Motor neuron (in vitro differentiated cells): ENCODE results near the gene GPC1. TPM values are rescaled to one million over a fixed set of nuclear protein-coding genes. Genes with fewer than 3 reads are reported as not detected.

Source experiments
- ATAC-seq, 8 experiments: fragments of 200-7000 bp; cut with Tn5 transposase; replicated peaks in 6 of 8; 2 replicates each; pipeline ENCODE4 v1.8.0; 2021; ENCODE audit warnings: mild to moderate bottlenecking in 8 of 8, moderate library complexity in 8 of 8
- H3K27ac ChIP-seq, 2 donors: fragments of 250-450 bp; sonication (Bioruptor Pico); 2 replicates each; pipeline ENCODE4 v1.9.0; 2021; ENCODE audit warnings: antibody characterized with exemption in 2 of 2, mild to moderate bottlenecking in 2 of 2, moderate library complexity in 1 of 2
- H3K4me1 ChIP-seq, 2 donors: fragments of 250-450 bp; sonication (Bioruptor Pico); replicated peaks in 1 of 2; 2 replicates each; pipeline ENCODE4 v1.6.1; 2021; ENCODE audit warnings: antibody characterized with exemption in 2 of 2, mild to moderate bottlenecking in 2 of 2, moderate library complexity in 1 of 2
- H3K4me3 ChIP-seq, 5 donors: fragments of 250-450 bp; sonication (Bioruptor Pico); 2 replicates each; pipeline ENCODE4 v1.9.0; 2021; ENCODE audit warnings: antibody characterized with exemption in 5 of 5, mild to moderate bottlenecking in 5 of 5, moderate library complexity in 4 of 5
- WGBS, 10 experiments: fragments of 450-650 bp; shearing (Covaris generic); methylation state at CpG; one replicate each; pipeline ENCODE4 v1.0.0; 2022; 5-methylcytosine and 5-hydroxymethylcytosine counted together
- in situ Hi-C, 9 experiments: fragments of 400-800 bp; cut with MboI; loops; one replicate each; pipeline ENCODE4 v1.15.0; 2021; ENCODE audit warnings: low sequenced_read_pairs in 9 of 9, low pct_unique_long_range_greater_than_20kb in 2 of 9; ENCODE audit not compliant: unreplicated experiment in 9 of 9
- total RNA-seq, 8 experiments: library from RNA; unstranded; fragments of 300-600 nt; gene quantifications; 2 replicates each; pipeline versions ENCODE4 v1.2.3 to v1.2.4, GENCODE V29; 2022

The GPC1 gene
- total RNA-seq, 8 experiments from 2014 or later = 3.8 to 44.1 (median 18.0) TPM

DNA sequence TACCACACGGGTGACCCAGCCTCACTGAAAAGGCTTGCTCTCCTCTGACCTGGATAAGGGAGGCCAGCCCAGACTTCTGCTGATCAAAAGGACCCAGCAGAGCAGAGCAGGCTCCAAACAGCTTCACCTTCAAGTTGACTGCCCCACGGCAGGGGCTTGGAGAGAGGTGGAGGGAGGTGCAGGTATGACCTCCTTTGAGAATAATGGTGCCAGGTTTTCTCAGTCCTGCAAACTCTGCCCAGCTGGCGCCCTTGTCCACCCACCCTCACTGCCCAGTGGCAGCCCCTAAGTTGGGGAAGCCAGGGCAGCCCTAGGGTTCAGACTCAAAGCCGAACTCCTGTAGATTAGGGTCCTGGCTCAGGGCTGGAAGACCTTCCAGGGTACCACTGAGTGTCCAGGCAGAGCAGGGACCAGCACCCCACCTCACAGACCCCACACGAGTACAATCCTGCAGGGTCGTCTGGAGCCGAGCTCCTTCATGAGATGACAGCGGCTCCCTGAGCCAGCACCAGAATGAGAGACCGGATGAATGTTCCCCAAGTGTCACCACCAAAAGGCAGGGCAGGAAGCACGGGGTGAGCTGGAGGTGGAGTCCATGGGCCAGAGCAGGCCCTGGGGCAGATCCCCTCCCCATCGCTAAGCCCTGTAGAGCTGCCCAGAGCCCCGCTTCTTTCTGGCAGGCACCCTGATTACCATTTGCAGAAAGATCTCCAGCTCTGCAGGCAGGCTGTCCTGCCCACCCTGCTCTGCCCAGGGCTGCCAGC lies 3.6 kb upstream of the GPC1 start:
- 0 to 80% (median 55%) methylated on average over 1 to 3 of the region's 12 CpGs; no CpG with 5 or more reads in 2 of the 10 experiments for WGBS, 10 experiments
- in situ Hi-C loops = loop anchor here (10.0 to 25.0 kb wide), 4 partner anchors 195 to 370 kb away; partner anchors contain the start of gene OR6B3 (in 3 of the 9)

DNA sequence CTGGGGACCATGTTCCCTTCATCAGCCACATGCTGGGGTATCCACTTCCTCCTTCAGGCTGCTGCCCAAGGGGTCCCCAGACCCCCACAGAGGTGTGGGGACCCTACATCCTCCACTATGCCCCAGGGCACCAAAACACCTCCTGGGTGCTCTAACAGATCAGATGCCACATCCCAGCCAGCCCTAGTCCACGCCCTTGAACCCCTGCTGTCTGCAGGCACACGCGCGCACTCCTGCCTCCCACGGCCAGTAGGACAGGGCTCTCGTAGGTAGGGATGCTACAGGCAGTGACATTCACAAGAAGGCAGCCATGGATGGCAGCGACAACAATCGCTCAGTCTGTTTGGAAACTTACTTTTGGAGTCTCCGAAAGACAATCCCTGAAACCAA lies 3.0 kb upstream of the GPC1 start:
- no peak for ATAC-seq
- in situ Hi-C loops = loop anchor here (10.0 to 25.0 kb wide), 4 partner anchors 195 to 370 kb away; partner anchors contain the start of gene OR6B3 (in 3 of the 9)

More for the DNA sequence above, 3.6 kb upstream of the GPC1 start:
- Histone ChIP-seq H3K4me1 (peaks cover 4 to 7% of the 10 kb centered on the region in 2 donors), H3K27ac (no peak overlapping the region), H3K4me3 (no peak overlapping the region)
- ATAC-seq = no peak

DNA sequence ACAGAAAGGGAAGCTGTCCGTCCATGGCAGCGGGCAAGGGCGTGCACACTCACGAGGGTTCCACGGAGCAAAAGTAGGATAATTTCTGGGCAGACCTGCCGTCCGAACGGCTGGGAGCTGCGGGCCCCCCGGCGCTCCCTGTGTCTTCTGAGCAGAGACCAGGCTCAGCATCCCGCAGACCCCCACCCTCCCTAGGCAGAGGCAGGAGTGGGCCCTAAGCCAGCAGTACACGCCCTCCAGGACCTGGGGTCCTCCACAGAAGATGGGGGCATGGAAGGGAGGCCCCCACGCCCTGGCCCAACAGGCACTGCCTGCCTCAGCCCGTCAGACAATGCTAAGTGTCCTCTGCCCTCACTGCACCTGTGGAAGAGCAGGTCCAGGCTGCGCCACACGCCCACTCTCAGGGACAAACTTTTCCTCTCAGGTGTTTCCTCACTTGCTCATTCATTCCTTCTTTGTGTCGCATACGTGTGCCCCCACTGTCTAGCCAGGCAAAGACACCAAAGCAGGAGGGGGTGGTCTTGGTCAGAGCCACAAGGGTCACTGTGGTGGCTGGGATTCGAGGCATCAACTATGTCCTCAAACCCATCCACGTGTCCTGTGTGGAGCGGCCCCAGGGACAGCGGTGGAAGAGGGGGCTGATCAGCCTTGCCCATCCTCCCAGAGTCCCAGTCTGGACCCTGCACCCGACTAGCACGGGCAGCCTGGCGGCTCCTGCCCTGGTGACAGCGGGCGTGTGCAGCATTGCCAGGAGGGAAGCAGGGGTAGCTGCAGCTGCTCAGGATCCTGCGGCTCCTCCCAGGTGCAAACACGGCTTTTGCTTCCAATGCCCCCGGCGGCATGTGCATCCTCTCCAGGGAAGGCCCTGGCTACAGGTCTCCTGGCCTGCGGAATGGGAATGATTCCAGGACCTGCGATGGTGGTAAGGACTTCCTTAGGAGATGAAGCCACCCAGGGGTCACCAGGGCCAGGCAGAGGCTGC lies 2.4 kb upstream of the GPC1 start:
- Histone ChIP-seq H3K4me1 (peaks cover 14 to 19% of the 10 kb centered on the region in 2 donors), H3K4me3 (no peak overlapping the region), H3K27ac (no peak overlapping the region)
- ATAC-seq = no peak
- 72 to 100% (median 88%) methylated on average over 1 to 12 of the region's 34 CpGs; no CpG with 5 or more reads in 2 of the 10 experiments for WGBS, 10 experiments
- in situ Hi-C loops = loop anchor here (10.0 to 25.0 kb wide), 4 partner anchors 196 to 371 kb away; partner anchors contain the start of gene OR6B3 (in 3 of the 9)

More for the DNA sequence above, 3.0 kb upstream of the GPC1 start:
- H3K4me3 ChIP-seq = no peak overlapping the region
- H3K27ac ChIP-seq = no peak overlapping the region
- H3K4me1 ChIP-seq = peaks cover 10 to 13% of the 10 kb centered on the region in 2 donors
- 50 to 100% (median 82%) methylated on average over 1 to 7 of the region's 9 CpGs; no CpG with 5 or more reads in 6 of the 10 experiments for WGBS, 10 experiments

DNA sequence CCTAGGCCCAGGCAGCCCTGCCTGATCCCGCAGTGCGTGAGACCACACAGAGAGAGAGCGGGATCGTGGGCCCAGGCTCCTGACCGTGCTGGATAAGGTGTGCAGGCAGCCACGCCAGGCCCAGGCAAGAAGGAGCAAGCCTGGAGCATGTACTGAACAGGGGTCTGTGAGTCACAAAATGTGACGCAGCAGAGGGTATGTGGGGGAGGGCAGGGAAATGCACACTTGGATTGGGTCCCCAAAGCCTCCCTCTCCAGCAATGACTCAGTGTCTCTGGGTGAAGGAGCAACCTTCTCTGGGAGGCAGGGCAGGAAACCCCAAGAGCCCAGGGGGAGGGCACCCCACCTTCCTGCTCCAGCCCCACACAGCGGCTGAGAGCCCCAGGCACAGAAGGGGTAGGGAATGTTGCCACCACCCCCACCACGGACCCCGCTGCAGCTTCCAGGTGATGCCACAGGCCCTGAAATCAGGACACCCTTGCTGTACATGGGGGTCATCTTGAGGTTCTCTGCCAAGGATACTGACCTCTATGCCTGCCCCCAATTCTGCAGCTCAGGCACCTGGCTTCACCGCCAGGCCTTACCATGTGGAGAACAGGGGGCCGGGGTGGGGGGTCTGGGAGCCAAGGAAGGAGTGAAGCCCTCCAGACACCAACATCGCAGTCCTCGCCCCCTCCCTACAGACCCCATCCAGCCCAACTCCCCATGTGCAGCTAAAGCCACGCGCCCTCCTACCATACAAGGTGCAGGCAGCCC lies 1.3 kb upstream of the GPC1 start:
- in situ Hi-C loops = loop anchor here (10.0 to 25.0 kb wide), 4 partner anchors 197 to 372 kb away; partner anchors contain the start of gene OR6B3 (in 3 of the 9)
- WGBS, 10 experiments = 14 to 100% (median 75%) methylated on average over 2 to 4 of the region's 16 CpGs; no CpG with 5 or more reads in 5 of the 10 experiments
- ATAC-seq = peak in 4 of 8 experiments; percentile 2 to 23 (median 12)
- H3K27ac ChIP-seq = no peak overlapping the region
- H3K4me1 ChIP-seq = peaks cover 17 to 22% of the 10 kb centered on the region in 2 donors
- peak overlapping the region; percentile 63 to 88 (median 72) for H3K4me3 ChIP-seq

DNA sequence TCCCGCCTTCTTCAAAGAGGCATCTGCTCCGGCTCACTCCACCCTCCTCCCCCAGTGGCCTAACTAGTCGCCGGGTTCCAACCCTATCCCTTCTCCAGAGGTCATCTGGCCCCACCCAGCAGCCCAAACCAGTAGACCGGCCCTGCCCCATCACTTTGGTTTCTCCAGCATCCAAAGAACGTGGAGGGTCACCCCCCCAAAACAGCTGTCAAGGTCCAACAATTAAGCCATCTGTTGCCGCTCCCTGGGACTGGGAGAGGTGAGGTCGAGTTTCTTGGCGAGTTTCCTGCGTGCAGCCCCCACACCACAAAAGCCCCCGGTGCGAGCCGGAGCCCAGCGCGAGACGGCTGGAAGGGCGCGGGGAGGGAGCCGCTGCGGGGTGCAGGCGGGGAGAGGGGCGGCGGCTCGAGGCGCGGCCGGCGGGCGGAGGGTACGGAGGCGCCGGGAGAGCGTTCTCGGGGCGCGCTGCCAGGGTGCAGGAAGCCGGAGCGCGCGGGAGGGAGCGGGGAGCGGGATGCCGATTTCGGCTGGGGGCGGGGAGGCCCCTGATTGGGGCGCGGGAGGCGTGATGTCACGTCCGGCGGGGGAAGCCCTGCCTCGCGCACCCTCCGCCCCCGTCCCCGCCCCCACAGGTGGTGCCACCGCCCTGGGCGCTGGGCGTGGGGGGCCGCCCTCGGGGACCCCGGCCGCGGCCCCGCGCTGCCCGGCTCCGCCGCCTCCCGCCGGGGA lies 571 bp upstream of the GPC1 start:
- in situ Hi-C loops = loop anchor here (5.0 to 25.0 kb wide), 5 partner anchors 198 to 373 kb away; partner anchors contain the start of gene OR6B3 (in 3 of the 9)
- H3K4me3 ChIP-seq = peak overlapping the region; percentile 63 to 88 (median 72)
- H3K4me1 ChIP-seq = peaks cover 17 to 22% of the 10 kb centered on the region in 2 donors
- ATAC-seq = peak; percentile 58 to 79 (median 73)
- WGBS, 10 experiments = 0% methylated on average over 1 of the region's 71 CpGs; no CpG with 5 or more reads in 9 of the 10 experiments
- peak overlapping the region; percentile 48 to 69 for H3K27ac ChIP-seq

DNA sequence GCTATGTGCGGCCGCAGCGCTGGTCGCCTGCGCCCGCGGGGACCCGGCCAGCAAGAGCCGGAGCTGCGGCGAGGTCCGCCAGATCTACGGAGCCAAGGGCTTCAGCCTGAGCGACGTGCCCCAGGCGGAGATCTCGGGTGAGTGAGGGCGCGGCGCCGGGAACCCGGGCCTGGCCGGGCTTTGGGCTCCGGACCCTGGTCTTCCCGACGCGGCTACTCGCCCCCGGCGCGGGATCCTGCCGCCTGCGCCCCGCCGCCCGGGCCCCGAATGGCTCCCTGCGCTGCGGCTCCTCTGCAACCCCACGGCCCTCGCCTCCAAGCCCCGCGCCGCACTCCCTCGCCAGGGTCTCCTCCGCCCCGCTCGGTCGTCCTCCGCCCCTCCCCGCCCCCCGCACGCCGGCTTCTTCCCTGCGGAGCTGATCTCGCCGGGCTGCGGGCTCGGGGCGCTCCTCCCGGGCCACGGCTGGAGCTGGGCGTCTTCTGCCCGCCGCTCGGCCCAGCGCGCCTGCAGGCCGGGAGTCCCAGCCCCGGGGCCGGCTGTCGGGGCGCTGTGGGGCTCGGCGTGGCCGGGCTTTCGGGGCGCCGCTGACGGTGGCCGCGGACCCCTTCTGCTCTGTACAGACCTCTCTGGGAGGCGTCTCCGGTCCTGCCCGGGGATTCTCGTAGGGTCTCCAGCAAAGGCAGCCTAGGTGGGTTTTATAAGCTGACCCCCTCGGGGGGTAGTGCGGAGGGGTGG lies 652 bp downstream of the GPC1 start:
- Histone ChIP-seq H3K4me3 (peak overlapping the region; percentile 63 to 88 (median 72)), H3K27ac (peak overlapping the region; percentile 51 to 69), H3K4me1 (peaks cover 17 to 22% of the 10 kb centered on the region in 2 donors)
- ATAC-seq = peak in 7 of 8 experiments; percentile 0 to 32 (median 16)
- 0 to 10% methylated on average over 2 of the region's 88 CpGs; no CpG with 5 or more reads in 8 of the 10 experiments for WGBS, 10 experiments
- in situ Hi-C loops = loop anchor here (5.0 to 25.0 kb wide), 5 partner anchors 199 to 374 kb away; partner anchors contain the start of gene OR6B3 (in 3 of the 9)

DNA sequence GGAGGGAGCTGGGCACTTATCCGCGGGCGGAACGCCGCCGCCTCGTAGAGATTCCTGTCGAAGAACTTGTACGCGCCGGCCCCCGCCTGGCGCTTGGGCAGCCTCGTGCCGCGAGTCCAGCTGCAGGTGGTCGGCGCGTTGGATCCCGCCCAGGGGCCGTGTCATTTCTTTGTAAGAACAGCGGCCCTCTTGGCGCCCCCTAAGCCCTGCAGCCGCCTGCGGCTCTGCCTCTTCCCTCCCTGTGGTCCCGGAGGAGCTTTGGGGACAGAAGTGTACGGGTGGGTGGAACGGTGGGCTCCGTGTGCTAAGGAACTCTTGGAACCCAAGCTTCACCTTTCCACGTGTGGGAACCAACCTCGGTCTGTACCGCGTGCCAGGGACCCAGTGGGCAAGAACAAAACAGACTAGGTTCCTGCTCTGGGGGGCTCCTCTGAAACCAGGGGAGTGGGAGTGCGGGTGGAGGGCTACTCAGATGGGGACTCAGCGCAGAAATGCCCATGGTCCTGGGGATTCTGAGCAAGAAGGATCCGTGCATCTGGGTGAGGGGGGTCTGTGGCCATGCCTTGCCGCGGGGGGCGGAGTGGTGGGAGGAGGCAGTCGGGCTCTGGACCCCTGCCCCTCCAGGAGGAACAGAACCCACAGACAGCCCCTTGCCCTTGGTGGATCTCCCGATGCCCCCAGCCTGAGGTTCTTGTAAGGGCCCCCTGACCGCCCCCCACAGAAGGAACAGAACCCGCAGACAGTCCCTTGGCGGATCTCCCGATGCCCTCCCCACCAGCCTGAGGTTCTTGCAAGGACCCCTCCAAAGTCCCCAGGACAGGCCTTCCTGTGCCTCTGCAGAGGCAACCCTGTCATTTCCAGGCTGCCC lies 1.5 kb downstream of the GPC1 start:
- in situ Hi-C loops = loop anchor here (5.0 to 25.0 kb wide), 5 partner anchors 200 to 375 kb away; partner anchors contain the start of gene OR6B3 (in 3 of the 9)
- peak overlapping the region; percentile 63 to 88 (median 72) for H3K4me3 ChIP-seq
- no peak for ATAC-seq
- 0 to 8% (median 2%) methylated on average over 1 to 17 of the region's 45 CpGs; no CpG with 5 or more reads in 7 of the 10 experiments for WGBS, 10 experiments
- no peak overlapping the region for H3K27ac ChIP-seq
- peaks cover 17 to 22% of the 10 kb centered on the region in 2 donors for H3K4me1 ChIP-seq

DNA sequence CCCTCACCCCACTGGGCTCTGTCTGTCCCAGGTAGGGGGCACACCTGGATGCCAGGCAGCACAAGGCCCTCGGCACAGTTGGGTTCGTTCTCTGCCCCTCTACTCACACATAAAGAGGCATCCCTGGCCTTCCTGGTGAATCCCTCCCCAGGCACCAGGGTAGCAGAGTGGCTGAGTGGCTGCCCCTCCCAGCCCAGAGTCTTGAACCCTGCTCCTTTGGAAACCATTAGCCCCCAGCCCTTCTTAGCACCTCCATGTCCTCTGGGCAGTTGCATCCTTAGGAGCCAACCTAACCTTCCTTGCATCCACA lies 2.0 kb downstream of the GPC1 start:
- Histone ChIP-seq H3K4me1 (peaks cover 17 to 22% of the 10 kb centered on the region in 2 donors), H3K27ac (no peak overlapping the region), H3K4me3 (peak overlapping the region in 1 of 5 donors; percentile 88)
- WGBS, 10 experiments = no CpG with 5 or more reads among the region's 2 CpGs
- ATAC-seq = no peak
- in situ Hi-C loops = loop anchor here (5.0 to 25.0 kb wide), 5 partner anchors 200 to 375 kb away; partner anchors contain the start of gene OR6B3 (in 3 of the 9)

DNA sequence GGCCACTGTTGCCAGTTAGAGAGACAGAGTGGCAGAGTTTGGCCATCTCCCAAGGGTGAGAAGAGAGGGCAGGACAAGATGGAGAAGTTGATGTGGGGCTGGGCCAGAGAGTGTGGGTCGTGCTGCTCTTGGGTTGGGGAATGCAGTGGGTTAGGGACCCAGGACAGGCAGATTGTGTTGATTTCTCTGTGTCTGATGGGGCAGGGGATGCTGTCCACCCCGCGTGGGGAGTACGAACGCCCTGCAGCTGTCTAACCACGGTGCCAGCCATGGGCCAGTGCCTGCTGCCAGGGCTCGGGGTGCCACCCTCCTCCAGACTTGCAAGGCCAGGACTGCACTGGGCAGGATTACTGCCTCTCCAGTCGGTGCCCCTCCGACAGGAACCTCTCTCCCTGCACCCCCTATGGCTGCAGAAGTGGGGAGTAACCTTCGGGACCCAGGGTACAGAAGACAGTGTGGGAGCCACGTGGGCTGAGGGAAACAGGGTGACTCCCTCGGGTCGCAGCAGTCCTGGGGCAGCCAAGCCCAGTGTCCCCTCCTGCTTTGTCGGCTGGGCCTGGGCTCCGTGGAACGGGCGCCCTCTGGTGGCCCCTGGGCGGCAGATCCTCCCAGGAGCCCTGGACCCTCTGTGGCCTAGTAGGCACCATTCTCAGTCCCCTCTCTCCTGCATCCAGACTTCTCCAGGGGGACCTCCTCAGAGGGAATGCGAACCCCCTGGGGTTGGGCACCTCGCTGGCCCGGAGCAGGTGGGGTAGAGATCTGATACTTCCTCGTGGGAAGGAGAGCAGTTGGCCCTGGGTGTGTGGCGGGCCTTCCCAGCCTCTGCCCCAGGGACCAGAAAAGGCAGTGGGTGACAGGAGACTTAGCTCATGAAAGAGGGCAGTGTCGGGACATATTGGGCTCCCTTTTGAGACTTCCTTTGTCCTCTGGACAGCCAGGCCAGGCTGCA lies 2.7 kb downstream of the GPC1 start:
- Histone ChIP-seq H3K27ac (no peak overlapping the region), H3K4me3 (peak overlapping the region in 3 of 5 donors; percentile 1 to 10 (median 6)), H3K4me1 (peaks cover 17 to 22% of the 10 kb centered on the region in 2 donors)
- peak; percentile 20 to 59 (median 48) for ATAC-seq
- 0 to 25% (median 0%) methylated on average over 1 to 10 of the region's 24 CpGs; no CpG with 5 or more reads in 3 of the 10 experiments for WGBS, 10 experiments
- in situ Hi-C loops = loop anchor here (5.0 to 25.0 kb wide), 5 partner anchors 201 to 376 kb away; partner anchors contain the start of gene OR6B3 (in 3 of the 9)
